Retinal pigment epithelial cell (primary cell): ENCODE data around the gene KDM2A.
"Not testable (repeated sequence)": the region's sequence is repeated elsewhere in the genome, so short reads cannot be mapped to it uniquely, and the experiment has no call there.

ENCODE experiments used
- DNase-seq: peaks from one replicate; pipeline ENCODE4 v3.0.0-alpha.2; 2010; ENCODE audit warnings: low read depth
- H3K4me3 ChIP-seq: 2 replicates; pipeline ENCODE4 v1.5.1; 2011; ENCODE audit warnings: mild to moderate bottlenecking, low read length, control low read depth, moderate library complexity
- CTCF ChIP-seq: conservative IDR thresholded peaks from 2 replicates; pipeline ENCODE4 v1.5.1; 2011; ENCODE audit warnings: low read depth, low read length, control low read depth, inconsistent platforms

The KDM2A gene

GRCh38 chr11:67213178-67213621 is 94.1 kb downstream of the KDM2A start:
- no peak overlapping the region for H3K4me3 ChIP-seq
- DNase-seq, result no peak
- TF ChIP-seq CTCF, result no peak

- DNase-seq, result no peak
- no peak overlapping the region for H3K4me3 ChIP-seq
- no peak for TF ChIP-seq CTCF
These were observed 108.7 kb downstream of the KDM2A start for GRCh38 chr11:67227726-67228125.

GRCh38 chr11:67230406-67230805 is 111.3 kb downstream of the KDM2A start:
- DNase-seq, result no peak
- TF ChIP-seq CTCF, result no peak
- H3K4me3 ChIP-seq, result no peak overlapping the region

- no peak for DNase-seq
- no peak overlapping the region for H3K4me3 ChIP-seq
- TF ChIP-seq CTCF, result no peak
These were observed 111.8 kb downstream of the KDM2A start for GRCh38 chr11:67230886-67231285.

GRCh38 chr11:67233584-67234190 is 114.6 kb downstream of the KDM2A start:
- no peak for DNase-seq
- H3K4me3 ChIP-seq, result no peak overlapping the region
- TF ChIP-seq CTCF, result no peak

GRCh38 chr11:67234571-67234970 is 115.5 kb downstream of the KDM2A start:
- H3K4me3 ChIP-seq, DNase-seq: not testable (repeated sequence)

- H3K4me3 ChIP-seq, result no peak overlapping the region
- no peak for TF ChIP-seq CTCF
- DNase-seq, result no peak
These were observed 118.5 kb downstream of the KDM2A start for GRCh38 chr11:67237574-67237973.
